IPS DF 6.9 (cell line): ENCODE measurements around the gene CAPN14.

ENCODE experiments used
- DNase-seq: peaks from one replicate; pipeline ENCODE4 v3.0.0-alpha.2; 2013; ENCODE audit warnings: low read depth, low spot score
- H3K27ac ChIP-seq: one replicate; pipeline ENCODE4 v1.5.1; 2013; ENCODE audit warnings: low read length, control low read depth
- H3K27me3 ChIP-seq: 2 replicates; pipeline ENCODE4 v1.6.1; 2013; ENCODE audit warnings: mild to moderate bottlenecking, low read length; ENCODE audit not compliant: control insufficient read depth, insufficient read depth
- H3K36me3 ChIP-seq: 2 replicates; pipeline ENCODE4 v1.6.1; 2013; ENCODE audit warnings: low read length; ENCODE audit not compliant: control insufficient read depth, insufficient read depth
- H3K4me1 ChIP-seq: 2 replicates; pipeline ENCODE4 v1.6.1; 2013; ENCODE audit warnings: low read length; ENCODE audit not compliant: control insufficient read depth, insufficient read depth
- H3K4me3 ChIP-seq: 2 replicates; pipeline ENCODE4 v1.5.1; 2013; ENCODE audit warnings: mild to moderate bottlenecking, low read length
- H3K9me3 ChIP-seq: 2 replicates; pipeline ENCODE4 v1.6.1; 2013; ENCODE audit warnings: low read length, inconsistent platforms; ENCODE audit not compliant: control insufficient read depth, insufficient read depth
- WGBS: extraction: QIAGEN DNeasy Blood & Tissue Kit; methylation state at CpG from one replicate; pipeline ENCODE4 v1.1.7; 2013; ENCODE audit warnings: mixed read lengths, missing lambda C conversion rate; ENCODE audit not compliant: insufficient read length, insufficient coverage; 5-methylcytosine and 5-hydroxymethylcytosine counted together

Gene CAPN14

GRCh38 chr2:31132786-31133185 is 84.5 kb downstream of the CAPN14 start:
- H3K36me3 ChIP-seq: no peaks in the 10 kb centered on the region
- H3K27me3 ChIP-seq: peaks cover 15% of the 10 kb centered on the region; the same call in 1 of the 2 replicates
- H3K4me1 ChIP-seq: peaks cover 13% of the 10 kb centered on the region
- no CpG with 5 or more reads among the region's 5 CpGs for WGBS
- no peak overlapping the region for H3K27ac ChIP-seq
- no peak for DNase-seq
- H3K4me3 ChIP-seq: no peak overlapping the region
- H3K9me3 ChIP-seq: no peaks in the 10 kb centered on the region

- no peak overlapping the region for H3K4me3 ChIP-seq
- H3K36me3 ChIP-seq: no peaks in the 10 kb centered on the region
- WGBS: no CpG with 5 or more reads among the region's 4 CpGs
- H3K4me1 ChIP-seq: peaks cover 13% of the 10 kb centered on the region
- no peaks in the 10 kb centered on the region for H3K9me3 ChIP-seq
- H3K27me3 ChIP-seq: peaks cover 8% of the 10 kb centered on the region; the same call in 1 of the 2 replicates
- H3K27ac ChIP-seq: no peak overlapping the region
- DNase-seq: no peak
Observed at GRCh38 chr2:31131871-31132270, 85.4 kb downstream of the CAPN14 start.

DNA sequence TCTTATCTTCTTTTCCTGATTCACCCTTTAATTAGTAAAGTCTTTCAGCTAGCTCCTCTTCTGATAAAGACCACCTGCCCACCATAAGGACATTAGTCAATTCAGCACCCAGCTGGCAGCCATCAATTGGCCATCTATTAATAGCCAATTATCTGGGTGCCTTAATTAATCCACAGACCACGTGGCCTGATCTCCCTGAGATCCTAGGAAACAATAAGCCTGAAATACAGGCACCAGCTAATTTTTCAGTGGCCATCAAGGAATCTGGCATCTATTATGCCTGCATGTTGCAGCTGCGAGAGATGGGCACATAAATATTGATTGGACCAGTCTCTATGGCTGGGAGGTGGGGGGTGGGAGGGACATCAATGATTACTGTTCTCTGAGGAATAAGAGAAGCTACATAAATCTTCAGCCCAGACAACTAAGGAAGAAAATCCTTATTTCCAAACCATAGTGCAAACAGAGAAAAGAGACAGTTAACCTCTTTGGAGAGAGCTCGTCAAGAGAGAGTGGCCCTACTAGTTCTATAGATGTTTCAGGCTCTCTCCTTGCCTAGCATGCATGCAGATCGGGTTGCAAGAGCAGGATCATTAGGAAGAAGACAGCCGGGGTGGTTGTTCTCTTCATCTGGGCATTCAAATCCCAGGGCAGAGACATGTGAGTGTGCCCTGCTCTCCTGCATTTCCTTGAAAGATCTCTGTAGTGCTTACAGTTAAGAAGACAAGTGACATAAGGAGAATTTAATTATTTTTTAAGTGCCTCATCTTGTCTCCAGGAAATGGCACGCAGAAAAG is 87.7 kb downstream of the CAPN14 start:
- no peak overlapping the region for H3K27ac ChIP-seq
- no CpG with 5 or more reads among the region's 6 CpGs for WGBS
- H3K36me3 ChIP-seq: no peaks in the 10 kb centered on the region
- no peak overlapping the region for H3K4me3 ChIP-seq
- no peaks in the 10 kb centered on the region for H3K27me3 ChIP-seq
- no peak for DNase-seq
- peaks cover 11% of the 10 kb centered on the region for H3K4me1 ChIP-seq
- no peaks in the 10 kb centered on the region for H3K9me3 ChIP-seq

- no peak for DNase-seq
- WGBS: no CpG with 5 or more reads among the region's 3 CpGs
- Histone ChIP-seq H3K4me3 (no peak overlapping the region), H3K9me3 (no peaks in the 10 kb centered on the region), H3K27ac (no peak overlapping the region), H3K27me3 (no peaks in the 10 kb centered on the region), H3K4me1 (peaks cover 11% of the 10 kb centered on the region), H3K36me3 (no peaks in the 10 kb centered on the region)
Observed at GRCh38 chr2:31127931-31128330, 89.4 kb downstream of the CAPN14 start.

GRCh38 chr2:31125918-31126695 is 91.2 kb downstream of the CAPN14 start:
- no peaks in the 10 kb centered on the region for H3K27me3 ChIP-seq
- DNase-seq: no peak
- no peak overlapping the region for H3K27ac ChIP-seq
- H3K36me3 ChIP-seq: no peaks in the 10 kb centered on the region
- H3K4me3 ChIP-seq: no peak overlapping the region
- WGBS: no CpG with 5 or more reads among the region's 6 CpGs
- peaks cover 3% of the 10 kb centered on the region for H3K4me1 ChIP-seq
- H3K9me3 ChIP-seq: no peaks in the 10 kb centered on the region

- no peaks in the 10 kb centered on the region for H3K36me3 ChIP-seq
- H3K9me3 ChIP-seq: no peaks in the 10 kb centered on the region
- no peaks in the 10 kb centered on the region for H3K27me3 ChIP-seq
- no CpG with 5 or more reads among the region's 4 CpGs for WGBS
- DNase-seq: no peak
- H3K4me1 ChIP-seq: peaks cover 3% of the 10 kb centered on the region; the same call in 1 of the 2 replicates
- no peak overlapping the region for H3K27ac ChIP-seq
- H3K4me3 ChIP-seq: no peak overlapping the region
Observed at GRCh38 chr2:31124904-31125303, 92.4 kb downstream of the CAPN14 start.
